MCF 10A (cell line): ENCODE results near the gene KDM4B. TPM values are rescaled to one million over a fixed set of nuclear protein-coding genes. Genes with fewer than 3 reads are reported as not detected.

Experiments
- BruUV-seq: library from RNA; stranded (reverse); fragments of 400-500 nt; replicated peaks from 2 replicates; lab custom pipeline; 2021; lab: Mats Ljungman, UMichigan
- CTCF ChIA-PET: fragments of 300-600 bp; sonication (Branson Sonifier 250); formaldehyde crosslinking; extraction: SDS; loops from one replicate; lab custom pipeline; 2021; ENCODE audit warnings: antibody characterized with exemption, inconsistent platforms; lab: Yijun Ruan, JAX
- POLR2A ChIA-PET: fragments of 300-600, 350-650 bp; sonication (Branson Sonifier 250); formaldehyde crosslinking; extraction: SDS; loops from one replicate; lab custom pipeline; 2020; ENCODE audit warnings: antibody characterized with exemption, inconsistent platforms; lab: Yijun Ruan, JAX
- DNase-seq: peaks from one replicate; pipeline ENCODE4 v3.0.0-alpha.2; 2018; ENCODE audit not compliant: unreplicated experiment
- H3K27ac Mint-ChIP-seq: one replicate; pipeline ENCODE4 v1.8.0; 2022; ENCODE audit warnings: mild to moderate bottlenecking, low read depth, mixed read lengths; ENCODE audit not compliant: unreplicated experiment
- H3K27me3 Mint-ChIP-seq: one replicate; pipeline ENCODE4 v1.8.0; 2022; ENCODE audit warnings: mixed read lengths; ENCODE audit not compliant: insufficient read depth, unreplicated experiment
- H3K36me3 Mint-ChIP-seq: one replicate; pipeline ENCODE4 v1.8.0; 2022; ENCODE audit warnings: mild to moderate bottlenecking, moderate library complexity, mixed read lengths; ENCODE audit not compliant: insufficient read depth, unreplicated experiment
- H3K4me1 Mint-ChIP-seq: one replicate; pipeline ENCODE4 v1.8.0; 2022; ENCODE audit warnings: mixed read lengths; ENCODE audit not compliant: insufficient read depth, unreplicated experiment
- H3K4me3 Mint-ChIP-seq: one replicate; pipeline ENCODE4 v1.8.0; 2022; ENCODE audit warnings: mild to moderate bottlenecking, moderate library complexity, mixed read lengths; ENCODE audit not compliant: unreplicated experiment
- H3K9me3 Mint-ChIP-seq: one replicate; pipeline ENCODE4 v1.8.0; 2022; ENCODE audit warnings: mixed read lengths; ENCODE audit not compliant: unreplicated experiment
- CTCF ChIP-seq: fragments of 200-600 bp; IDR thresholded peaks from one replicate; pipeline ENCODE4 v1.8.0; 2022; ENCODE audit warnings: antibody characterized with exemption, mild to moderate bottlenecking; ENCODE audit not compliant: unreplicated experiment
- intact Hi-C: fragments of 100-400 bp; cut with micrococcal nuclease; formaldehyde crosslinking; loops from 2 replicates; pipeline ENCODE4 v1.14.1; 2022
- total RNA-seq: library from RNA; stranded (reverse); gene quantifications from 2 replicates; pipeline ENCODE4 v1.2.3, GENCODE V29; 2022

KDM4B gene
- total RNA-seq, 1 experiment from 2014 or later = 34.4 TPM

DNA sequence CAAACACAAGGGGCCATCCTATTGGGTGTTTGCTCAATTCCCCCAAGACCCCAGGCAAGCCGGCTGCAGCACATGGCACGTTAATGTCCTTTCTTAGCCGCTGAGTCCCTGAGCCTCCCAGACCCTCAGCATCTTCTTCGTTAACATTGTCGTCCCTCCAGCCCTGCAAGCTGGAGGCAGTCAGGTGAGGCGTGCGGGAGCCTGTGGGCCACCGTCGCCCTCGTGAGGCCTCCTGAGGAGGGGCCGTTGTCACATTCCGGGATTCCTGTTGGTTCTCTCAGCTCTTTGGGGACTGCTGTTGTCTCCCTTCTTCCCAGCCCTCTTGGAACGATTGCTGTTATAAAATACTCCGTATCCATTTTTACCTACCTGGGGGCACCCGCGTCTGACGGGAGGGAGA is 140.6 kb downstream of the KDM4B start:
- Mint-ChIP-seq H3K27me3 (no peaks in the 10 kb centered on the region), H3K9me3 (no peaks in the 10 kb centered on the region), H3K4me1 (no peaks in the 10 kb centered on the region), H3K36me3 (peaks cover 27% of the 10 kb centered on the region), H3K4me3 (no peak overlapping the region), H3K27ac (no peak overlapping the region)
- intact Hi-C loops = no loop called here
- no TSS peak for BruUV-seq
- no peak for DNase-seq
- POLR2A ChIA-PET = no interaction called here
- CTCF ChIA-PET = no interaction called here
- TF ChIP-seq CTCF = no peak

- DNase-seq = no peak
- POLR2A ChIA-PET = no interaction called here
- Mint-ChIP-seq H3K27ac (no peak overlapping the region), H3K27me3 (no peaks in the 10 kb centered on the region), H3K9me3 (no peaks in the 10 kb centered on the region), H3K4me3 (no peak overlapping the region), H3K4me1 (no peaks in the 10 kb centered on the region), H3K36me3 (peaks cover 27% of the 10 kb centered on the region)
- CTCF ChIA-PET = interaction anchor here (0.6 kb wide), 1 partner anchor 10 kb away, joined by 3 read pairs; no protein-coding TSS in a partner anchor
- intact Hi-C loops = no loop called here
- BruUV-seq = no TSS peak
- no peak for TF ChIP-seq CTCF
Observed at GRCh38 chr19:5110546-5110945, 141.6 kb downstream of the KDM4B start.

DNA sequence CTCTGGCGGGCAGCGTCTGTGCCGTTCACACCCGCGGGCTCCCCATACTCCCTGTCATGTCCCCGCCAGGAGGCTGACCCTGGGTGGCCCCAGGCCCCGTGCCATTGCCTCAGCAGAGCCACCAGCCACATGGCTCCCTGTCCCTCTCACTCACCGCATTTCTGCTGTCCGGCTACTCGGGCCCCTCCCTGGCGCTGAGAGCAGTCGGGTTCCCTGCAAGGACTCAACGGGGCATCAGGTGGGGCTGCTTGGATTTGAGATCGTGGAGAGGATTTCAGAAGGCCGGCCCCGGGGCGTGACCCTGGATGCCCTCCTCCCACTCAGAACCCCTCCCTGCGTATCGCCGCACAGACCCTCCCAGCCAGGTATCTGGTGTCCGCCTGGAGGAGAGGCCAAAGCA is 142.1 kb downstream of the KDM4B start:
- Mint-ChIP-seq H3K4me1 (no peaks in the 10 kb centered on the region), H3K27ac (no peak overlapping the region), H3K4me3 (no peak overlapping the region), H3K27me3 (no peaks in the 10 kb centered on the region), H3K9me3 (no peaks in the 10 kb centered on the region), H3K36me3 (peaks cover 27% of the 10 kb centered on the region)
- no peak for TF ChIP-seq CTCF
- ChIA-PET CTCF (interaction anchor here (1.1 kb wide), 1 partner anchor 468 kb away, joined by 3 read pairs; no protein-coding TSS in a partner anchor), POLR2A (no interaction called here)
- intact Hi-C loops = no loop called here
- DNase-seq = no peak
- BruUV-seq = no TSS peak

DNA sequence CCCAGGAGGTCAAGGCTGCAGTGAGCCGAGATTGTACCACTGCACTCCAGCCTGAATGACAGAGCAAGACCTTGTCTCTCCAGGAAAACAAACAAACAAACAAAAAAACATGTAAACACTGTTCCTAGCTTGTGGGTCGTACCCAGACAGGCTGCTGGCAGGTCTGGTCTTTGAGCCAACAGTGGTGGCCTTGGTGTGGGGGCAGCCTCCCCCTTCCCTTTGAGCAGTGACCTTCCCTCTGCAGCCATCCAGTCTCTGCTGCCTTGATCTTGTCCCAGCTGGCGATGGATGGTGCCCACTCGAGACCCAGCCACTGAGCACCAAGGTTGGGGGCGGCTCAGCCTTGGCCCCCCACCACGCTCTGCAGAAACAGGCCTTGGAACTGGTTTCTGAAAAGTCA is 143.3 kb downstream of the KDM4B start:
- DNase-seq = no peak
- no peak for TF ChIP-seq CTCF
- intact Hi-C loops = no loop called here
- CTCF ChIA-PET = interaction anchor here (1.1 kb wide), 1 partner anchor 467 kb away, joined by 3 read pairs; no protein-coding TSS in a partner anchor
- Mint-ChIP-seq H3K4me3 (no peak overlapping the region), H3K4me1 (no peaks in the 10 kb centered on the region), H3K27me3 (no peaks in the 10 kb centered on the region), H3K9me3 (no peaks in the 10 kb centered on the region), H3K36me3 (peaks cover 27% of the 10 kb centered on the region), H3K27ac (no peak overlapping the region)
- POLR2A ChIA-PET = interaction anchor here (0.5 kb wide), 1 partner anchor 209 kb away, joined by 3 read pairs; no protein-coding TSS in a partner anchor
- BruUV-seq = no TSS peak
